H9 (cell line): ENCODE results near the gene CXXC1. TPM values are rescaled to one million over a fixed set of nuclear protein-coding genes. Genes with fewer than 3 reads are reported as not detected.

Source experiments
- DNase-seq: peaks from one replicate; pipeline ENCODE4 v3.0.0-alpha.2; 2017
- H2AFZ ChIP-seq: one replicate; pipeline ENCODE4 v1.6.1; 2013; ENCODE audit warnings: mild to moderate bottlenecking, low read length, control low read depth, moderate library complexity
- H2AK5ac ChIP-seq: 2 replicates; pipeline ENCODE4 v1.6.1; 2013; ENCODE audit warnings: low read length, control low read depth, mixed read lengths; ENCODE audit not compliant: insufficient read length
- H2BK120ac ChIP-seq: one replicate; pipeline ENCODE4 v1.6.1; 2013; ENCODE audit warnings: low read depth, mild to moderate bottlenecking, low read length, control low read depth, inconsistent platforms; ENCODE audit not compliant: poor library complexity, severe bottlenecking
- H2BK12ac ChIP-seq: 2 replicates; pipeline ENCODE4 v1.6.1; 2013; ENCODE audit warnings: low read length, control low read depth, mixed read lengths, low read depth; ENCODE audit not compliant: insufficient read length
- H2BK15ac ChIP-seq: 2 replicates; pipeline ENCODE4 v1.6.1; 2013; ENCODE audit warnings: low read depth, low read length, control low read depth
- H2BK20ac ChIP-seq: one replicate; pipeline ENCODE4 v1.6.1; 2013; ENCODE audit warnings: low read depth, mild to moderate bottlenecking, low read length, control low read depth, inconsistent platforms; ENCODE audit not compliant: poor library complexity, severe bottlenecking
- H2BK5ac ChIP-seq: 2 replicates; pipeline ENCODE4 v1.6.1; 2013; ENCODE audit warnings: low read length, control low read depth, mixed read lengths; ENCODE audit not compliant: insufficient read length
- H3K14ac ChIP-seq: 2 replicates; pipeline ENCODE4 v1.6.1; 2013; ENCODE audit warnings: low read length, control low read depth; ENCODE audit not compliant: insufficient read depth
- H3K18ac ChIP-seq: 2 replicates; pipeline ENCODE4 v1.6.1; 2013; ENCODE audit warnings: low read depth, mild to moderate bottlenecking, mixed read lengths, low read length, control low read depth; ENCODE audit not compliant: insufficient read length
- H3K23ac ChIP-seq: 2 replicates; pipeline ENCODE4 v1.6.1; 2013; ENCODE audit warnings: low read length, control low read depth, mixed read lengths, low read depth; ENCODE audit not compliant: insufficient read length
- H3K23me2 ChIP-seq: 2 replicates; pipeline ENCODE4 v1.6.1; 2013; ENCODE audit warnings: low read depth, mild to moderate bottlenecking, mixed read lengths, low read length, control low read depth; ENCODE audit not compliant: insufficient read length, poor library complexity, severe bottlenecking
- H3K27ac ChIP-seq: 2 replicates; pipeline ENCODE4 v1.5.1; 2013; ENCODE audit warnings: low read length, control low read depth, mixed read lengths, low read depth; ENCODE audit not compliant: insufficient read length
- H3K27me3 ChIP-seq: 2 replicates; pipeline ENCODE4 v1.6.1; 2013; ENCODE audit warnings: low read length, control low read depth, inconsistent platforms; ENCODE audit not compliant: insufficient read depth
- H3K4ac ChIP-seq: 2 replicates; pipeline ENCODE4 v1.6.1; 2013; ENCODE audit warnings: low read depth, mild to moderate bottlenecking, control low read depth, inconsistent platforms, low read length, moderate library complexity
- H3K4me1 ChIP-seq: 2 replicates; pipeline ENCODE4 v1.6.1; 2013; ENCODE audit warnings: low read length, control low read depth, inconsistent platforms; ENCODE audit not compliant: insufficient read depth
- H3K4me2 ChIP-seq: 2 replicates; pipeline ENCODE4 v1.6.1; 2013; ENCODE audit warnings: low read length, control low read depth, mixed read lengths; ENCODE audit not compliant: insufficient read length, insufficient read depth
- H3K56ac ChIP-seq: 2 replicates; pipeline ENCODE4 v1.6.1; 2013; ENCODE audit warnings: low read depth, mild to moderate bottlenecking, mixed read lengths, low read length, control low read depth; ENCODE audit not compliant: insufficient read length
- H3K79me1 ChIP-seq: 2 replicates; pipeline ENCODE4 v1.6.1; 2013; ENCODE audit warnings: low read depth, mild to moderate bottlenecking, moderate library complexity, low read length, control low read depth, inconsistent platforms; ENCODE audit not compliant: insufficient read depth, poor library complexity, severe bottlenecking
- H3K79me2 ChIP-seq: 2 replicates; pipeline ENCODE4 v1.6.1; 2013; ENCODE audit warnings: low read length, control low read depth, inconsistent platforms; ENCODE audit not compliant: insufficient read depth
- H3K9ac ChIP-seq: 2 replicates; pipeline ENCODE4 v1.6.1; 2013; ENCODE audit warnings: low read length, control low read depth, mixed read lengths; ENCODE audit not compliant: insufficient read length; ENCODE audit errors: extremely low read depth
- H3K9me3 ChIP-seq: one replicate; pipeline ENCODE4 v1.6.1; 2013; ENCODE audit warnings: low read depth, low read length, inconsistent platforms; ENCODE audit not compliant: control insufficient read depth
- H3T11ph ChIP-seq: one replicate; pipeline ENCODE4 v1.6.1; 2013; ENCODE audit warnings: mild to moderate bottlenecking, low read length, control low read depth, inconsistent platforms
- H4K20me1 ChIP-seq: one replicate; pipeline ENCODE4 v1.6.1; 2013; ENCODE audit not compliant: control insufficient read depth, insufficient read length, insufficient read depth
- H4K5ac ChIP-seq: 2 replicates; pipeline ENCODE4 v1.6.1; 2013; ENCODE audit warnings: low read depth, mild to moderate bottlenecking, mixed read lengths, low read length, control low read depth; ENCODE audit not compliant: insufficient read length
- H4K8ac ChIP-seq: replicated peaks from 2 replicates; pipeline ENCODE4 v1.6.1; 2013; ENCODE audit warnings: low read length, control low read depth, mixed read lengths, low read depth; ENCODE audit not compliant: insufficient read length
- H4K91ac ChIP-seq: 2 replicates; pipeline ENCODE4 v1.6.1; 2013; ENCODE audit warnings: low read depth, mild to moderate bottlenecking, moderate library complexity, mixed read lengths, low read length, control low read depth; ENCODE audit not compliant: insufficient read length
- H3K27ac Mint-ChIP-seq, 3 experiments: 2 replicates in 2 of 3; 3 replicates in 1 of 3; pipeline ENCODE4 v1.8.0; 2020 to 2021; ENCODE audit warnings: mixed read lengths in 3 of 3, mild to moderate bottlenecking in 1 of 3, moderate library complexity in 1 of 3
- H3K27me3 Mint-ChIP-seq: 2 replicates; pipeline ENCODE4 v1.8.0; 2021; ENCODE audit warnings: low read depth, mild to moderate bottlenecking, moderate library complexity, mixed read lengths
- H3K36me3 Mint-ChIP-seq, 3 experiments: 2 replicates in 2 of 3; 3 replicates in 1 of 3; pipeline ENCODE4 v1.8.0; 2020 to 2021; ENCODE audit warnings: low read depth in 3 of 3, mixed read lengths in 3 of 3; ENCODE audit not compliant: insufficient read depth in 1 of 3
- H3K4me1 Mint-ChIP-seq, 2 experiments: 2 replicates each; pipeline ENCODE4 v1.8.0; 2020; ENCODE audit warnings: mixed read lengths in 2 of 2
- H3K4me3 Mint-ChIP-seq, 2 experiments: 2 replicates in 1 of 2; 3 replicates in 1 of 2; pipeline ENCODE4 v1.8.0; 2020 to 2021; ENCODE audit warnings: mild to moderate bottlenecking in 2 of 2, mixed read lengths in 2 of 2, moderate library complexity in 1 of 2
- H3K9me3 Mint-ChIP-seq, 2 experiments: 2 replicates in 1 of 2; 3 replicates in 1 of 2; pipeline ENCODE4 v1.8.0; 2020; ENCODE audit warnings: mild to moderate bottlenecking in 2 of 2, mixed read lengths in 2 of 2, moderate library complexity in 1 of 2
- WGBS: extraction: QIAGEN DNeasy Blood & Tissue Kit; methylation state at CpG from one replicate; pipeline ENCODE4 v1.1.7; 2013; ENCODE audit warnings: missing lambda C conversion rate, low lambda C conversion rate, mixed read lengths; ENCODE audit not compliant: insufficient read length; ENCODE audit errors: extremely low coverage; 5-methylcytosine and 5-hydroxymethylcytosine counted together
- total RNA-seq: library from RNA; stranded (reverse); gene quantifications from 2 replicates; pipeline ENCODE4 v1.2.1, GENCODE V29; 2021
- TF ChIP-seq, protein P1 (sequence below): fragments of 200-600 bp; sonication (generic); conservative IDR thresholded peaks from 3 replicates; pipeline ENCODE4 v1.8.0; 2021; ENCODE audit warnings: antibody characterized with exemption, mild to moderate bottlenecking

Gene CXXC1
- total RNA-seq, 1 experiment from 2014 or later: 95.9 TPM

DNA sequence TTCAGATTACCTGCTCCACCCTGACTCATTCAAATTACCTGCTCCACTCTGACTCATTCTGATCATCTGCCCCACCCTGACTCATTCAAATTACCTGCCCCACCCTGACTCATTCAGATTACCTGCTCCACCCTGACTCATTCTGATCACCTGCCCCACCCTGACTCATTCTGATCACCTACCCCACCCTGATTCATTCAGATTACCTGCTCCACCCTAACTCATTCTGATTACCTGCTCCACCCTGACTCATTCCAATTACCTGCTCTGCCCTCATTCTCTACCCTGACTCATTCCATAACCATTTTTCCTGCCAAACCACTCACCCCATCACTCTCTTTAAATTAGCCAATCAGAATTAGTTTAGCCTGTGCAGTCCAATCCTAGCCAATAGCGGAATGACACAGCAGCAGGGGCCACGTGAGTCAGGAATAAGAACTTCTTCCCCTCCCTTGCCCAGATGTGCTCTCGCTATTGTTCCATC lies 47.4 kb downstream of the CXXC1 start:
- no peak overlapping the region for H3K23ac ChIP-seq
- Mint-ChIP-seq H3K4me3 (no peak overlapping the region), H3K4me1 (no peaks in the 10 kb centered on the region), H3K9me3 (peaks cover 43% of the 10 kb centered on the region in 2 experiments), H3K27me3 (peaks cover 2% of the 10 kb centered on the region; the same call in 1 of the 2 replicates), H3K36me3 (peaks cover 10 to 19% (median 14%) of the 10 kb centered on the region in 3 experiments), H3K27ac (no peak overlapping the region)
- no peaks in the 10 kb centered on the region for H4K20me1 ChIP-seq
- no peak overlapping the region for H2BK12ac ChIP-seq
- no peak overlapping the region for H3K9ac ChIP-seq
- H3K4ac ChIP-seq: no peak overlapping the region
- no peaks in the 10 kb centered on the region for H3K79me1 ChIP-seq
- no peak overlapping the region for H3K56ac ChIP-seq
- no peak for DNase-seq
- H3K18ac ChIP-seq: no peak overlapping the region
- no peak overlapping the region for H2BK20ac ChIP-seq
- H3T11ph ChIP-seq: no peak overlapping the region
- no peak overlapping the region for H4K5ac ChIP-seq
- no peak overlapping the region for H4K91ac ChIP-seq
- H3K4me1 ChIP-seq: no peaks in the 10 kb centered on the region
- no peak overlapping the region for H2AFZ ChIP-seq
- peaks cover 5% of the 10 kb centered on the region for H3K9me3 ChIP-seq
- no peak overlapping the region for H2BK120ac ChIP-seq
- WGBS: no CpG with 5 or more reads among the region's 3 CpGs
- H3K4me2 ChIP-seq: no peak overlapping the region
- no peak overlapping the region for H3K27ac ChIP-seq
- H4K8ac ChIP-seq: no peak overlapping the region
- H3K14ac ChIP-seq: no peak overlapping the region
- H2BK15ac ChIP-seq: no peak overlapping the region
- H2AK5ac ChIP-seq: no peak overlapping the region
- H3K27me3 ChIP-seq: no peaks in the 10 kb centered on the region
- H3K79me2 ChIP-seq: no peaks in the 10 kb centered on the region
- TF ChIP-seq, protein P1, sequence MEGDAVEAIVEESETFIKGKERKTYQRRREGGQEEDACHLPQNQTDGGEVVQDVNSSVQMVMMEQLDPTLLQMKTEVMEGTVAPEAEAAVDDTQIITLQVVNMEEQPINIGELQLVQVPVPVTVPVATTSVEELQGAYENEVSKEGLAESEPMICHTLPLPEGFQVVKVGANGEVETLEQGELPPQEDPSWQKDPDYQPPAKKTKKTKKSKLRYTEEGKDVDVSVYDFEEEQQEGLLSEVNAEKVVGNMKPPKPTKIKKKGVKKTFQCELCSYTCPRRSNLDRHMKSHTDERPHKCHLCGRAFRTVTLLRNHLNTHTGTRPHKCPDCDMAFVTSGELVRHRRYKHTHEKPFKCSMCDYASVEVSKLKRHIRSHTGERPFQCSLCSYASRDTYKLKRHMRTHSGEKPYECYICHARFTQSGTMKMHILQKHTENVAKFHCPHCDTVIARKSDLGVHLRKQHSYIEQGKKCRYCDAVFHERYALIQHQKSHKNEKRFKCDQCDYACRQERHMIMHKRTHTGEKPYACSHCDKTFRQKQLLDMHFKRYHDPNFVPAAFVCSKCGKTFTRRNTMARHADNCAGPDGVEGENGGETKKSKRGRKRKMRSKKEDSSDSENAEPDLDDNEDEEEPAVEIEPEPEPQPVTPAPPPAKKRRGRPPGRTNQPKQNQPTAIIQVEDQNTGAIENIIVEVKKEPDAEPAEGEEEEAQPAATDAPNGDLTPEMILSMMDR: no peak
- H3K23me2 ChIP-seq: no peaks in the 10 kb centered on the region
- no peak overlapping the region for H2BK5ac ChIP-seq
